SKM-1 (cell line): ENCODE data around the gene NXNL2.

Source experiments
- DNase-seq: peaks from one replicate; lab custom pipeline; 2025; ENCODE audit not compliant: unreplicated experiment; lab: John Stamatoyannopoulos, UW

The NXNL2 gene

GRCh38 chr9:88531920-88532698 is 2.9 kb upstream of the NXNL2 start:
- no peak for DNase-seq

DNA sequence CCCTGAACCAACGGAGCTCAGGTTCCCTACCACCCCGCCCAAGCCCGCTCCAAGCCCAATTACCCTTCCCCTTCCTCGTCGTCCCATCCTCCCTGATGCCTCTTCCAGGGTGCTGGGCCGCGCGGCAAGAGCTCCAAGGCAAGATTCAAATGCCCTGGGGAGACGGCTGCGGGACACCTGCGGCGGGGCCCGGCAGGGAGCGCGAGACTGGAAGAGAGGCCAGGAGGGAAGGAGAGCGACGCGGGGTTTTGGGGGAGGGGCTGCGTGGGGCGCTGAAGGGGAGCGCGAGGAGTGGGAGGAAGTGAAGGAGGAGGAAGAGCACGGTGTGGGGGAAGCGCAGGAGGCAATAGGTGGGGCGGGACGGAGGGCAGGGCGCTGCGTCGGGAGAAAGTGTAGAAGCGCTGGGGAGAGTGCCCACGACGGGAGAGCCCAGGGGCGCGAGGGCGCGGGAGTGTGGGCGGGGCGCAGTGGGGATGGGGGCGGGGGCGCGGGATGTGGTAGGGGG is 975 bp upstream of the NXNL2 start:
- DNase-seq = no peak

DNA sequence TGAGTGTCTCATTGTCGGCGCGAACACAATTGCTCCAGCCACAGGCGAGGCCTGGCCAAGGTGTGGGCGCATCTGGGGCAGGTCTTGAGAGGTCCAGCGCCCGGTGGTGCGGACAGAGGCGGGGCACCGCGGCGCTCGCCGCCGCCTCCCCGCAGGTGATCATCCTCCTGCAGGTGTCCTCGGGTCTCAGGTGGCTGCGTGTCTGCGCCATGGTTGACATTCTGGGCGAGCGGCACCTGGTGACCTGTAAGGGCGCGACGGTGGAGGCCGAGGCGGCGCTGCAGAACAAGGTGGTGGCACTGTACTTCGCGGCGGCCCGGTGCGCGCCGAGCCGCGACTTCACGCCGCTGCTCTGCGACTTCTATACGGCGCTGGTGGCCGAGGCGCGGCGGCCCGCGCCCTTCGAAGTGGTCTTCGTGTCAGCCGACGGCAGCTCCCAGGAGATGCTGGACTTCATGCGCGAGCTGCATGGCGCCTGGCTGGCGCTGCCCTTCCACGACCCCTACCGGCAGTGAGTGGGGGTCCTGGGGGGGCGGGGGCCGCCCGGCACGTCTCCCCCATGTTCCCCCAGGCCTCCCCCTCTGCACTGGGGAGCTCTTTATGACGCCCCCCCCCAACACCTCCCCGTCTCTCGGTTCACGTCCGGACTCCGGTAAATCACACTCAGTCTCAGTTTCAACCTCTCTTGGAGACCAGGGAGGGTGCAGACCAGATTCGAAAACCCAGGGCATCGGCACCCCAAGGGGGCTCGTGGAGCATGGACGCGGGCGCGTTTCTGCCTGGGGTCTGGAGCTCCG is 446 bp downstream of the NXNL2 start:
- DNase-seq = no peak

DNA sequence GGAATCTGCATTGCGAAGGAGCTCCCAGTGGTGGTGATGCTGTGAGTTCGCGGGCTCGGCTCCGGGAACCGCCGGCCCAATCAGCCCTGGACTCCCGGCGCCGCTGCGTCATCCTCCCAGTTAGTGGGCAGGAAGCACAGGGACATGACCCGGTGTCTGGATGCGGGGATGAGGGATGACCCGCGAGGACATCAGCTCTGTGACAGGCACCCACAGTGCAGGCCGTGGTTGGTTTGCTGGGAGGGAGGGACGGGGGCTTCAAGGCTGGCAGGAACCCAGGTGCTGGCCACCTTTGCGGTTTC is 996 bp downstream of the NXNL2 start:
- no peak for DNase-seq

DNA sequence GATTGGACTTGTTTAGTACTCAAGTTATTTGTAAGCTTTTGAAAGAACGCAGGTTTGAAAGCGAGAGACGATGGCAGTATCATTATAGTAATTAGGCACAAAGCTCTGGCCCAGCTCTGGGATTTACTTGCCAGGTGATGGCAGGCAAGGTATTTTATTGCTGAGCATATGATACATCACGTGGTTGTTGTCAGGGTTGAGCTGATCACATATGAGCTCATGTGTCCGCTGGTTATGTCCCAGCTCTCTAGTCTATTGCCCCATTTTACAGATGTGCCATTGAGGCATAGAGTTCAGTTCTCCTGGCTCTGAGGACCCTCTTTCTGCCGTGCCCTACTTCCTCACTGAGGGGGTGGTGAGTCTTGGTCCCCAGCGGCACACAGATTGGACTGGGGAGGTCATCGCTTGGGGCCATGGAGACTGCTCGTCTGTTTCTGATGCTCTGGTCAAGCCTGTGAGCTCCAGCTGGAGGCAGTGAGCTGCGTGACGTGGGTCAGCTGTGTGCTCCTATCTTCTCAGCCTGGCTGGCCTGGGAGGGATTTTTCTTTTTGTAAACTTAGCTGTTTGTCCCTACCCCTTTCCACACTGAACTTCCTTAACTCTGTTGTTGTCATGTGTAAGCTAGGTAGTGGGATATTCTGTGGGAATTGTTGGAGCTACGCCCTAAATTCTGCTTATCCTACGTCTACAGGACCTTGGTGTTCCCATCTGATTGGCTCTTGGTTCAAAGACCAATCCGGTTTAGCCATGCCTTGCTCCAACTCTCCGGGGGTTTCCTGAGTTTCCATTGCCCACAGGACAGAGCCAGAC is 2.2 kb downstream of the NXNL2 start:
- DNase-seq = no peak

DNA sequence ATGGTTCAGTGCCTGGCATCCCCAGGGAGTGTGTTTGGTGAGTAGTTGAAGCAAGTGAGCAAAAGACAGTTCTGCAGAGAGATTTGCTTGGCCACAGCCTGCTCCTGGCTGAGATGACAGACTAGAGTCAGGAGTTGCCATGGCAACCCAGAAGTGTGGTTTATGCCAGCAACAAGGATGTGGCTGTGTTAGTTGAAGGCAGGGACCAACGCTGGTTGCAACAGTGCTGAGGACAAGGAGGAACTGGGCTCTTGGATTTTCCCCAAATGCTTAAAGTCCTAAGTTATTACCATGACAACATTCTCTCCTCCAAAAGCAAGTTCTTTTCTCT is 2.7 kb downstream of the NXNL2 start:
- DNase-seq = no peak

DNA sequence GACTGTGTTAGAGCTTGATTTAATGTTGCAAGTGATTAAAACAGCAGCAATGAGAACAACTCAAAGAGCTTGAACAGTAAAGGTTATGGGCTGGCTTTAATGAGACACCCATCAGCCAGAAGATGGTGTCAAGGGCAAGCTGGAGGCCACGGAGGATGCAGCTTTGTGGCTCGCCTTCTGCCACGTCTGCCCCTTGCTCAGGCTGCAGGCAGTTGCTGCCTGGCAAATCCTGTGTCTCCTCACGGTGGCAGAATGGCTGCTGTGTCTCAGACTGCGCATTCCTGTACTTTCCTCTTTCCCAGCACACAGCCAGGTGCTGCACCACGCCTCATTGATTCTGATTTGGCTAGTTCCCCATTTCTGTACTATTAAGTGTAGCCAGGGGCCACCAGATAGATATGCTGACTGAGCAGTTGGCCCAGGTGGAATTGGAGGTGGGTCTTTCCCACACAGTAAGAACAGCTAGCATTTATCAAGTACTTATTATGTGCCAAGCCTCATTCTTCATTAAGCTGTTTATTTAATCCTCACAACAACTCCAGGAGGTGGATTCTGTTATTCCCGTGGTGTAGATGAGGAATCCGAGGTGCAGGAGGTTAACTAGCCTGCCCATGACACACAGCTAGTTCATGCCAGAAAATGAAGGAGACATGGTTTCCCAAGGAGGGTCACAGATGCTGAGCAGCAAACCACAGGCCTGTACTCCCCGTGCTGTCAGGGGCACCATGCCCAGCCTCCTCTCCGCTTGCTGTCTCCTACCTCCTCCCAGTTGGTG is 3.5 kb downstream of the NXNL2 start:
- no peak for DNase-seq

- DNase-seq = no peak
Observed at GRCh38 chr9:88539246-88539645, 4.3 kb downstream of the NXNL2 start.

GRCh38 chr9:88540251-88540763 is 5.3 kb downstream of the NXNL2 start:
- DNase-seq = no peak

DNA sequence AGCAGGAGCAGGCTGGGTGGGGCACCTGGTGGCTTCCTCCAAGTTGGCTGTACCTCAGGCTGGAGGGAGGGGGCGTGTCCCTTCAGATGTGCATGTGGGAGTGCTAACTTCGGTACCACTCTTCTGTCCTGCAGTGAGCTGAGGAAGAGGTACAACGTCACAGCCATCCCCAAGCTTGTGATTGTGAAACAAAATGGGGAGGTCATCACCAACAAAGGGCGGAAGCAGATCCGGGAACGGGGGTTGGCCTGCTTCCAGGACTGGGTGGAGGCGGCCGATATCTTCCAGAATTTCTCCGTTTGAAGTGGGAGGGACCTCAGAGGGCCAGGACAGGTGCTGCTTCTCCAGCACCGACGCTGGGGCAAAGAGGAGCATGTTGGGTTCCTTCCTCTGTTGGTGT is 9.3 kb downstream of the NXNL2 start:
- DNase-seq = no peak

- no peak for DNase-seq
Observed at GRCh38 chr9:88551546-88552137, 16.7 kb downstream of the NXNL2 start.

- no peak for DNase-seq
Observed at GRCh38 chr9:88553350-88553749, 18.4 kb downstream of the NXNL2 start.

DNA sequence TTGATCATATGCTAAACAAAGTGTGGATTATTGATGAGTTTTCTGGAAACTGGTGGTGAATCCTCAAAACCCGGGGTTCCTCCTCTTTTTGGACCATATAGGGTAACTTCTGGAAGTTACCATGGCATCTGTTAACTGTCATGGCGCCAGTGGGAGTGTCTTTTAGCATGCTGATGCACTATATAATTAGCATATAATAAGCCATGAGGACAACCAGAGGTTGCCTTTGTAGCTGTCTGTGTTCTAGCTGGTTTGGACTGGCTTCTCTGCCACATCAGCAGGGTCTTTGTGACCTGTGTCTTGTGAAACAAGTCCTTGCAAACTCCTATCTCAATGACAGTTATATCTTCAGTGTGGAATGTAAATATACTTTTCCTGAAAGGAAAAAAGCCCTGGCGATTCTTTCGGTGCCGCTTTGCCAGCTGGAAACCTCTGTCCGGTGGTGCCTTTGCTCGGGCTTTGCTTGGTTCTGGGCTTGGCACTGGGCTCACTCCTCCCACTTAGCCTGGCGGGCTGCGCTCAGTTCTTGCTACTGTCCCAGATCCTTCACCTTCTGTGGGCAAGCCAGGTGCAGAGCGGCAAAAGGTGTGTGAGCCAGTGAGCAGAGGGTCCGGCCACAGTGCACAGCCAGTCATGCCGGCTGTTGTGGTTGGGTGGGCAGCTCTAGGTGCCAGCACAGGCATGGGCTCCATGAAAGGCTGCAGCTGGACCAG is 20.4 kb downstream of the NXNL2 start:
- no peak for DNase-seq

- DNase-seq = no peak
Observed at GRCh38 chr9:88559661-88560060, 24.7 kb downstream of the NXNL2 start.

DNA sequence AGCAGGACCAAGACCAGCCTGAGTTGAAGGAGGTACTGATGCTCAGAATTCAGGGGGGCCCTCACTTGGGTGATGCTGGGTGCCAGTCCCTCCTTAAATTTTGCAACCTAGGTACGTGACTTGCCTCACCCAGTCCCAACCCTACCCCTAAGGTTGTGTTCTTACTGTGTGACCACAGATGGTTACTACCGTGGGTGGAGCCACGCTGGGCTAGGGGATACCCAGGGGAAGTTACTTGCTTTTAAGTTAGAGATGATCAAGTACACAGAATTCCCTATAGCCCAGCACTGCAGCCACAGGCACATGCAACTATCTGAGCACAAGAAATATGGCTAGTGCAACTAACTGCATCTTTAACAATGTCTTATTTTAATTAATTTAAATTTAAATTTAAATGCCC is 32.9 kb downstream of the NXNL2 start:
- DNase-seq = no peak

- DNase-seq = no peak
Observed at GRCh38 chr9:88571419-88571818, 36.4 kb downstream of the NXNL2 start.

DNA sequence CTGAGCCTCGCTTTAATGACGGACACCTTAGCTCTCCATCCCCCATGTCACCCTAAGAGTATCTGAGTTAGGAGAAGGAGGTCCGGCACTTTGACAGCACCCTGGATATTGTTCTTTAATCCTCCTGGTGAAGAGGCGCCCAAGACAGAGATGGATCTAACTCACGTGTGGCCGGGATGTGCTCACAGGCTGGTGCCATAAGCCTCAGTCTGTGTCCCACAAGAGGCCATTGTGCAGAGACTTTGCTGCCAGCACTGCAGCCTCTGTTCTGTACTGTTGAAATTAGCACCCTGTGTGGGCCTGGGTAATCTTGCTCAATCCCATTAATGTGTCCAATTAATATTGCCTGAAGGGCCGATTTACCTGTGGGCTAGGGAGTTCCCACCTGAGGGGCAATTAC is 37.7 kb downstream of the NXNL2 start:
- DNase-seq = no peak

GRCh38 chr9:88574953-88575352 is 40.0 kb downstream of the NXNL2 start:
- no peak for DNase-seq

DNA sequence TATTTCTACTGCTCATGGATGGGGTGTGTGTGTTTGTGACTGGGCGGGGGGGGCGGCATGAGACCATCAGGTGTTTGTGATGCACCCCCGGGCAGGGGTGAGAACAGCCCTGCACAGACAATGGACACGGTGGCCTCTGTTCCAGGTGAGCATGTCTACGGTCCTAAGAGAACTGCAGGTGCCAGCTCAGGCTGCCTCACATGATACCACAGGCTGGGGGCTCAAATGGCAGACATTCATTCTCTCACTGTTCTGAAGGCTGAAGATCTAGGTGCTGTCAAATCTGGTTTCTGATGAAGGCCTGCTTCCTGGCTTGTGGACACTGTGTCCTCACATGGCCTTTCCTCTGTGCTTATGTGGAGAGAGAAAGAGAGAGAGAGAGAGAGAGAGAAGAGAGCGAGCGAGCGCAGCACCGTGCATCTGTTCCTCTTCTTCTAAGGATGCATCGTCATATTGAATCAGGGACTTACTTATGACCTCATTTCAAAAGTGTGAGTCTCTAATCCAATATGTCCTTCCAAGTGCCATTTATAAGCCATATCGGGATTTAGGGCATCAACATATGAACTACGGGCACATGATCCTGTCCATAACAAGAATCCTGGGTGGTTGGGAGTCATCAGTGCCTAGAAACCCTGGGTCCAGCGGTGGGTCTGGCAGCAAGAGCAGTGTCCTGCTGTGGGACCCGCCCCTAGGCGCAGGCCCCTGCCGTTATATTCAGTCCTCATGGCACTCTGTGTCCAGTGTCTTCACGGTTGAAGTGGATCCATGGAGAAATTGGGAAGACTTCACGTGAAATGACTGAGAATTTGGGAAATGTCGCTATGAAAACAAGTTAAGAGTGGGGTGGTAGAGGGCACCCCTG is 42.5 kb downstream of the NXNL2 start:
- DNase-seq = no peak
